ENCODE measurements around the gene TTC32.

- no peak for TF ChIP-seq POLR2A (IDR thresholded peaks at IDR 0.05; ENCODE audit: low read depth, low read length)
- TF ChIP-seq TAF1 (IDR thresholded peaks at IDR 0.05; ENCODE audit: borderline replicate concordance, low read depth, low read length): no peak
- no peak for TF ChIP-seq POLR2AphosphoS5 (IDR thresholded peaks at IDR 0.05; ENCODE audit: low read depth, low read length)
These were observed 40.0 kb downstream of the TTC32 start for GRCh38 chr2:19861813-19862212.
